K562 (cell line): ENCODE data around the gene ZNF747. TPM values are rescaled to one million over a fixed set of nuclear protein-coding genes. Genes with fewer than 3 reads are reported as not detected.

Source experiments
- CHD1 ChIP-seq: fragments of 200-600 bp; sonication (generic); IDR thresholded peaks from one replicate; pipeline ENCODE4 v1.6.1; 2012; ENCODE audit warnings: mild to moderate bottlenecking, moderate library complexity, low read length, inconsistent platforms
- HES1 ChIP-seq: fragments of 450-650 bp; IDR thresholded peaks from 2 replicates; pipeline ENCODE4 v1.6.1; 2016; ENCODE audit warnings: low read depth, mild to moderate bottlenecking, moderate library complexity
- HOXB6 ChIP-seq: fragments of 250-450 bp; sonication (Bioruptor Pico); IDR thresholded peaks from 2 replicates; pipeline ENCODE4 v1.5.1; 2022; ENCODE audit warnings: mild to moderate bottlenecking, borderline replicate concordance
- NRF1 ChIP-seq, 2 experiments: fragments of 450-650 bp; IDR thresholded peaks in 1 of 2; conservative IDR thresholded peaks in 1 of 2; 2 replicates each; pipeline ENCODE4 v1.6.1; 2014; ENCODE audit warnings: mild to moderate bottlenecking in 2 of 2
- RFX7 ChIP-seq: fragments of 250-450 bp; sonication (Bioruptor Pico); IDR thresholded peaks from 2 replicates; pipeline ENCODE4 v1.5.1; 2021; ENCODE audit warnings: mild to moderate bottlenecking
- RNF219 ChIP-seq: fragments of 250-450 bp; sonication (Bioruptor Pico); IDR thresholded peaks from 2 replicates; pipeline ENCODE4 v1.5.0; 2022; ENCODE audit warnings: mild to moderate bottlenecking
- SMARCC2 ChIP-seq: fragments of 450-650 bp; IDR thresholded peaks from 2 replicates; pipeline ENCODE4 v1.6.1; 2017; ENCODE audit warnings: antibody characterized with exemption, moderate library complexity, mild to moderate bottlenecking, low read depth
- SP1 ChIP-seq: sonication (generic); formaldehyde crosslinking; IDR thresholded peaks from 2 replicates; pipeline ENCODE4 v1.8.1; 2022; ENCODE audit warnings: mild to moderate bottlenecking, missing genetic modification reagents
- TBL1XR1 ChIP-seq, 2 experiments: IDR thresholded peaks; 2 replicates each; pipeline ENCODE4 v1.6.1; 2012; ENCODE audit warnings: improper control_type of control experiment in 2 of 2, low read length in 2 of 2, mild to moderate bottlenecking in 1 of 2
- XRCC3 ChIP-seq: fragments of 450-650 bp; IDR thresholded peaks from 2 replicates; pipeline ENCODE4 v1.6.1; 2017; ENCODE audit warnings: mild to moderate bottlenecking, moderate library complexity
- ZNF217 ChIP-seq: sonication (generic); formaldehyde crosslinking; IDR thresholded peaks from 2 replicates; pipeline ENCODE4 v1.8.0; 2022; ENCODE audit warnings: mild to moderate bottlenecking, missing genetic modification reagents
- polyA plus RNA-seq, 8 experiments: library from polyadenylated mRNA; depleted of rRNA in 4 of 8; stranded (reverse) in 5 of 8; unstranded in 3 of 8; fragments of >200 nt; fragmentation: Nextera tagmentation in 2 of 8; fragmentation: Illumina TruSeq in 1 of 8; extraction: Ambion mirVana in 2 of 8; extraction: Trizol in 1 of 8; gene quantifications; 2 replicates each; pipeline versions ENCODE4 v1.2.1 to v1.2.3, GENCODE V29; 2011 to 2014; ENCODE audit warnings: inconsistent platforms in 1 of 8, missing spikeins in 1 of 8
- total RNA-seq, 7 experiments: library from RNA; depleted of rRNA in 6 of 7; stranded (reverse); fragments of >200 nt in 6 of 7; fragmentation: Illumina TruSeq in 2 of 7; extraction: Trizol in 2 of 7; gene quantifications; 2 replicates each; pipeline versions ENCODE4 v1.2.1 to v1.2.3, GENCODE V29; 2011 to 2021; ENCODE audit warnings: low replicate concordance in 1 of 7
- TF ChIP-seq, protein P1 (sequence below): fragments of 450-650 bp; IDR thresholded peaks from 2 replicates; pipeline ENCODE4 v1.6.1; 2017; ENCODE audit warnings: mild to moderate bottlenecking, moderate library complexity
- TF ChIP-seq, protein P2 (sequence below): sonication (generic); formaldehyde crosslinking; IDR thresholded peaks from 2 replicates; pipeline ENCODE4 v1.8.1; 2023; ENCODE audit warnings: mild to moderate bottlenecking, missing genetic modification reagents
- TF ChIP-seq, protein P3 (sequence below): fragments of 450-650 bp; IDR thresholded peaks from 2 replicates; pipeline ENCODE4 v1.6.1; 2016; ENCODE audit warnings: borderline replicate concordance

The ZNF747 gene
- total and polyA plus RNA-seq, 9 of the 15 experiments (the other 6 are each of a cell fraction or from before 2014, with no cell fraction given): 0.14 to 3.3 (median 1.5) TPM

DNA sequence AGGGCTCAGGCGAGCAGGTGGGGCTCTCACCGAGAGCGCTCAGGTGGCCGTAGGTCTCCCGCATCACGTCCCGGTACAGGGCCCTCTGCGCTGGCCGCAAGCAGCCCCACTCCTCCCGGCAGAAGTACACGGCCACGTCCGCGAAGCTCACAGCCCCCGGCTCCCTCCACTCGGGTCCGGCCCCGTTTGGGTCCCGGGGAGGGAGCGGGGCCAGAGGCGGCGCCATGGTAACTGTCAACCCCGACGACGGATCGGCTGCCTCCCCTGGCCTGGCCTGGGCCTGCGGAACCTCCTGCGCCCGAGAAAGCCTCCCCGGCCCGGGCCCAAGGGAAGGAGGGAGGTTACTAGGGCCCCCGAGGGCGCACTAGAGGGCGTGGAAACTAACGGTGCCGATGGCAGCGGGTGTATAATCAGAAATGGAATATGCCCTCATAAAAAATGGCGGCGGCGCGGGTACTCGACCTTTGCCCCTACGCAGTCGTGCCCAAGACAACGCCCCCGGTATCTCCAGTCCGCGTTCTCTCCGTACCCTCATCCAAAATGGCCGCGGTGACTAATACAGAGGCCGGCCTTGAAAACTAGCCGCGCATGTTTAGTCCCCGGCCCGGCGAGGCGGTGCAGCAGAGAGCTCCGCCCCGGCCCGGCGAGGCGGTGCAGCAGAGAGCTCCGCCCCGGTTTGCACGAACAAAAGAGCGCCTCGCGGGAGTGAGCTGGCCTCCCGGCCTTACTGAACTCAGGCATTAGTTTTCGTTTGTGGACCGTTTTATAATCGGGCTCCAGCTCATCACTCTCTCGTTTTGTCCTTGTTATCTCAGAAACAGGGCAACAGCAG lies 23.5 kb upstream of the ZNF747 start, which contains the start of gene ZNF764 (continued):
- TF ChIP-seq RFX7 (CRISPR knock-in tag) (no peak), TBL1XR1 (IDR thresholded peaks at IDR 0.05; ENCODE audit: low read length in 2 of 2) (peak in 1 of 2 experiments; percentile 32; a peak in 3 of 4 replicates), ZNF217 (CRISPR knock-in tag) (no peak), HOXB6 (CRISPR knock-in tag) (no peak), SP1 (CRISPR knock-in tag) (peak; percentile 82), CHD1 (no peak), RNF219 (CRISPR knock-in tag) (no peak), NRF1 (conservative IDR thresholded peaks at IDR 0.05 in 1 of 2, IDR thresholded peaks at IDR 0.05 in 1 of 2) (peak; percentile 89 to 91), XRCC3 (no peak), HES1 (no peak), SMARCC2 (no peak; the same call in 1 of the 2 replicates)
- TF ChIP-seq, protein P1, sequence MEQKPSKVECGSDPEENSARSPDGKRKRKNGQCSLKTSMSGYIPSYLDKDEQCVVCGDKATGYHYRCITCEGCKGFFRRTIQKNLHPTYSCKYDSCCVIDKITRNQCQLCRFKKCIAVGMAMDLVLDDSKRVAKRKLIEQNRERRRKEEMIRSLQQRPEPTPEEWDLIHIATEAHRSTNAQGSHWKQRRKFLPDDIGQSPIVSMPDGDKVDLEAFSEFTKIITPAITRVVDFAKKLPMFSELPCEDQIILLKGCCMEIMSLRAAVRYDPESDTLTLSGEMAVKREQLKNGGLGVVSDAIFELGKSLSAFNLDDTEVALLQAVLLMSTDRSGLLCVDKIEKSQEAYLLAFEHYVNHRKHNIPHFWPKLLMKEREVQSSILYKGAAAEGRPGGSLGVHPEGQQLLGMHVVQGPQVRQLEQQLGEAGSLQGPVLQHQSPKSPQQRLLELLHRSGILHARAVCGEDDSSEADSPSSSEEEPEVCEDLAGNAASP: no peak
- TF ChIP-seq, protein P2, sequence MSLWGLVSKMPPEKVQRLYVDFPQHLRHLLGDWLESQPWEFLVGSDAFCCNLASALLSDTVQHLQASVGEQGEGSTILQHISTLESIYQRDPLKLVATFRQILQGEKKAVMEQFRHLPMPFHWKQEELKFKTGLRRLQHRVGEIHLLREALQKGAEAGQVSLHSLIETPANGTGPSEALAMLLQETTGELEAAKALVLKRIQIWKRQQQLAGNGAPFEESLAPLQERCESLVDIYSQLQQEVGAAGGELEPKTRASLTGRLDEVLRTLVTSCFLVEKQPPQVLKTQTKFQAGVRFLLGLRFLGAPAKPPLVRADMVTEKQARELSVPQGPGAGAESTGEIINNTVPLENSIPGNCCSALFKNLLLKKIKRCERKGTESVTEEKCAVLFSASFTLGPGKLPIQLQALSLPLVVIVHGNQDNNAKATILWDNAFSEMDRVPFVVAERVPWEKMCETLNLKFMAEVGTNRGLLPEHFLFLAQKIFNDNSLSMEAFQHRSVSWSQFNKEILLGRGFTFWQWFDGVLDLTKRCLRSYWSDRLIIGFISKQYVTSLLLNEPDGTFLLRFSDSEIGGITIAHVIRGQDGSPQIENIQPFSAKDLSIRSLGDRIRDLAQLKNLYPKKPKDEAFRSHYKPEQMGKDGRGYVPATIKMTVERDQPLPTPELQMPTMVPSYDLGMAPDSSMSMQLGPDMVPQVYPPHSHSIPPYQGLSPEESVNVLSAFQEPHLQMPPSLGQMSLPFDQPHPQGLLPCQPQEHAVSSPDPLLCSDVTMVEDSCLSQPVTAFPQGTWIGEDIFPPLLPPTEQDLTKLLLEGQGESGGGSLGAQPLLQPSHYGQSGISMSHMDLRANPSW (CRISPR knock-in tag): no peak
- TF ChIP-seq, protein P3, sequence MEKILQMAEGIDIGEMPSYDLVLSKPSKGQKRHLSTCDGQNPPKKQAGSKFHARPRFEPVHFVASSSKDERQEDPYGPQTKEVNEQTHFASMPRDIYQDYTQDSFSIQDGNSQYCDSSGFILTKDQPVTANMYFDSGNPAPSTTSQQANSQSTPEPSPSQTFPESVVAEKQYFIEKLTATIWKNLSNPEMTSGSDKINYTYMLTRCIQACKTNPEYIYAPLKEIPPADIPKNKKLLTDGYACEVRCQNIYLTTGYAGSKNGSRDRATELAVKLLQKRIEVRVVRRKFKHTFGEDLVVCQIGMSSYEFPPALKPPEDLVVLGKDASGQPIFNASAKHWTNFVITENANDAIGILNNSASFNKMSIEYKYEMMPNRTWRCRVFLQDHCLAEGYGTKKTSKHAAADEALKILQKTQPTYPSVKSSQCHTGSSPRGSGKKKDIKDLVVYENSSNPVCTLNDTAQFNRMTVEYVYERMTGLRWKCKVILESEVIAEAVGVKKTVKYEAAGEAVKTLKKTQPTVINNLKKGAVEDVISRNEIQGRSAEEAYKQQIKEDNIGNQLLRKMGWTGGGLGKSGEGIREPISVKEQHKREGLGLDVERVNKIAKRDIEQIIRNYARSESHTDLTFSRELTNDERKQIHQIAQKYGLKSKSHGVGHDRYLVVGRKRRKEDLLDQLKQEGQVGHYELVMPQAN: peak; percentile 62; the same call in 1 of the 2 replicates
